ENCODE data around the gene CRELD1. TPM values are rescaled to one million over a fixed set of nuclear protein-coding genes. Genes with fewer than 3 reads are reported as not detected.

Gene CRELD1
- 43.0 and 58.0 TPM in 2 replicates for total RNA-seq

GRCh38 chr3:9933561-9934234, at the start of gene CRELD1:
TSS of gene CRELD1 (plus strand) at chr3:9933834. CDS start at chr3:9934439, 605 bp downstream.
- Histone ChIP-seq H3K27me3 (ENCODE audit: control insufficient read depth, insufficient read depth, low read length) (no peaks in the 10 kb centered on the region), H3K36me3 (ENCODE audit: control insufficient read depth, insufficient read depth, low read length) (peaks cover 6% of the 10 kb centered on the region), H3K4me3 (ENCODE audit: low read depth, low read length) (peak within 1 kb of the TSS; percentile 68)
- TF ChIP-seq CTCF (IDR thresholded peaks at IDR 0.05; ENCODE audit: insufficient read depth, low read length, poor library complexity, severe bottlenecking) = no peak
- DNase-seq (ENCODE audit: low read depth) = peak; percentile 65

- H3K27me3 ChIP-seq (ENCODE audit: control insufficient read depth, insufficient read depth, low read length) = no peaks in the 10 kb centered on the region
- no peak for TF ChIP-seq CTCF (IDR thresholded peaks at IDR 0.05; ENCODE audit: insufficient read depth, low read length, poor library complexity, severe bottlenecking)
- no peaks in the 10 kb centered on the region for H3K36me3 ChIP-seq (ENCODE audit: control insufficient read depth, insufficient read depth, low read length)
- peak; percentile 56 for DNase-seq (ENCODE audit: low read depth)
- no peak overlapping the region for H3K4me3 ChIP-seq (ENCODE audit: low read depth, low read length)
Observed at GRCh38 chr3:9884555-9885165, 49.0 kb upstream of the CRELD1 start.

GRCh38 chr3:9886328-9886727, 47.3 kb upstream of the CRELD1 start:
- H3K4me3 ChIP-seq (ENCODE audit: low read depth, low read length) = no peak overlapping the region
- DNase-seq (ENCODE audit: low read depth) = no peak
- H3K36me3 ChIP-seq (ENCODE audit: control insufficient read depth, insufficient read depth, low read length) = no peaks in the 10 kb centered on the region
- H3K27me3 ChIP-seq (ENCODE audit: control insufficient read depth, insufficient read depth, low read length) = no peaks in the 10 kb centered on the region
- TF ChIP-seq CTCF (IDR thresholded peaks at IDR 0.05; ENCODE audit: insufficient read depth, low read length, poor library complexity, severe bottlenecking) = no peak

- TF ChIP-seq CTCF (IDR thresholded peaks at IDR 0.05; ENCODE audit: insufficient read depth, low read length, poor library complexity, severe bottlenecking) = no peak
- Histone ChIP-seq H3K36me3 (ENCODE audit: control insufficient read depth, insufficient read depth, low read length) (no peaks in the 10 kb centered on the region), H3K4me3 (ENCODE audit: low read depth, low read length) (no peak overlapping the region), H3K27me3 (ENCODE audit: control insufficient read depth, insufficient read depth, low read length) (no peaks in the 10 kb centered on the region)
- no peak for DNase-seq (ENCODE audit: low read depth)
Observed at GRCh38 chr3:9887480-9887879, 46.2 kb upstream of the CRELD1 start.

- no peak for DNase-seq (ENCODE audit: low read depth)
- TF ChIP-seq CTCF (IDR thresholded peaks at IDR 0.05; ENCODE audit: insufficient read depth, low read length, poor library complexity, severe bottlenecking) = no peak
- Histone ChIP-seq H3K36me3 (ENCODE audit: control insufficient read depth, insufficient read depth, low read length) (no peaks in the 10 kb centered on the region), H3K27me3 (ENCODE audit: control insufficient read depth, insufficient read depth, low read length) (no peaks in the 10 kb centered on the region), H3K4me3 (ENCODE audit: low read depth, low read length) (no peak overlapping the region)
Observed at GRCh38 chr3:9888540-9888939, 45.1 kb upstream of the CRELD1 start.

Measured in kidney epithelial cell (primary cell).